ENCODE data around the gene GPR37.
A peak's percentile ranks its signal among the peaks of the same experiment; 100 is the strongest.

Gene GPR37

DNA sequence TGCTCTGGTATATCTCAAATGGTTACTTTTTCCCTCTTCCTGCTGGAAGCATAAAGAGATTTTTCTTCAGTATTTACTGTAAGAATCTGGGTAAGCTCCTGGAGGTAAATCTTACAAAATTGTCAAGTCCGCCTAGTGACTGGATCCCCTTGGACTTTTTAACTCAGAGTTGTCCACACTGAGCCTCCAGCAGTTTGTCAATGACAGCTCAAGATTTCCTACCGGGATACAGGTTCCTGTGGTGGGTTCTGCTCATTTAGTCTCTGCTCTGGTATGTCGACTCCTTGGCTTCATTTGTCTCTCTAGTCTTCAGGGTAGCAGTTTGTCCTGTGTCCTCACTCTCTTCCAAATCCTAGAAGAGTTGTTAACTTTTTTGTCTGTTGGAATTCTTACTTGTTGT, 27.0 kb downstream of the GPR37 start:
- FAIRE-seq: no peak

DNA sequence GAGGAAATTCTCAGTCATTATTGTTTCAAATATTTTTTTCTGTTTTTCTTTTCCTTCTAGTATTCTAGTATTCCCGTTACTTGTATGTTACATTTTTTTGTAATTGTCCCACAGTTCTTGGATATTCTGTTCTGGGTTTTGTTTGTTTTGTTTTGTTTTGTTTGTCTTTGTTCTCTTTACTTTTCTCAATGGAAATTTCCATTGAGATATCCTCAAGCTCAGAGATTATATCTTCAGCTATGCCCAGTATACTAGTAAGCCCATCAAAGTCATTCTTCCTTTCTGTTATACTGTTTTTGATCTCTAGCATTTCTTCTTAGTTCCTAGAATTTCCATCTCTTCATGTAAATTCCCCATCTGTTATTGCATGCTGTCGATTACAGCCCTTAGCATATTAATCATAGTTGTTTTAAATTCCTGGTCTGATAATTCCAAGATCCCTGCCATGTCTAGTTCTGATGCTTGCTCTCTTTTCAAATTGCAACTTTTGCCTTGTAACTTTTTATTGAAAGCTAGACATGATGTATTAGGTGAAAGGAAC, 27.8 kb downstream of the GPR37 start:
- no peak for FAIRE-seq
- no peak for DNase-seq (ENCODE audit: extremely low spot score, insufficient read length, low read depth)

More for the DNA sequence above, 27.0 kb downstream of the GPR37 start:
- DNase-seq (ENCODE audit: extremely low spot score, insufficient read length, low read depth): no peak

DNA sequence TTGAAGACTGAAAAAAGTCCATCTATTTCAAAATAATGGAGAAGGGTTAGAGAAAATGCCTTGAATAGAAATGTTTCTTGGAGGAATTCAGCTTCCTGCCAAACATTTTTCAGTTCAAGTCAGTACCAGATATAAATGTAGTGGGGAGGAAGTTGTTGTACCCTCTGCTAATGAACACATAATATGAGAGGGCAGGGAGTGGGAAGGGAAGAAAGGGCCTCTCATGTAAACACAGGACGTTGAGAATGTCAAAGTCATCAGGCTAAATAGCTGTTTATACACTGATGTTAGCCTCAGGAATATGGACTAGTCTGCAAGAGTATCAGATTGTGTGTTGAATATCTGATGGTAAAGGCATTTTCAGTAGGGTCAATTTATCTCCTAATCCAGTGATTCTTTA, 37.0 kb downstream of the GPR37 start:
- FAIRE-seq (no peak), DNase-seq (ENCODE audit: extremely low spot score, insufficient read length, low read depth) (no peak)

DNA sequence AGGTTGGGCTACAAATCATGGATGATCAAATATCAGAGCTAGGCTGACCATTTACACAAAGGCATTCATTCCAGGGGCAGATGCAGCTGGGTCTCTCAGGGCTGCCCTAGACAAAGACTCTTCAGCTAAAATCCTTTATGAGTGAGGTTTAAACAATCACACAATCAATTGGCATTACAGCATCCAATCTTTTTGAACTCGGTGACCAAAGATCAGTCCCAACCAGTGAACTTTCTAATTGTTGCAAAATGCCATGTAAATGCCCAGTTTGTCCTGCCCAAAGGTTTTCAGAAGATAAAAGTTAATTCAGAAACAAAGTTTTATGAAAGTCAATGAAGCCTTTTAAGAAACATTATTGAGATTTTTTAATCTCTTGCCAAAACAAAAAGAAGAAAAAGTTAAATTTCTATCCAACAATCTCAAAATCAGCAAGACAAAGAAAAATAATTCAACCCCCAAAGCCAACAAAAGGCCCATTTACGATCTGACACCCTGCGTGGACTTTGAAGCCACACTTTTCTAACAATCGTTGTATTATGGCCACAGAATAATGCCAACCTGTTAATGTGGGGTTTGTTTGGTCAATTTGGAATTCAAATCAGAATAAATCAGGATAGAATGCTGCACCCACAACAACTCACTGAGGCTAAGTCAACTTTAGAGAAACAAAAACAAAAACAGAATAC, 40.9 kb downstream of the GPR37 start:
- no peak for FAIRE-seq
- DNase-seq (ENCODE audit: extremely low spot score, insufficient read length, low read depth): no peak

DNA sequence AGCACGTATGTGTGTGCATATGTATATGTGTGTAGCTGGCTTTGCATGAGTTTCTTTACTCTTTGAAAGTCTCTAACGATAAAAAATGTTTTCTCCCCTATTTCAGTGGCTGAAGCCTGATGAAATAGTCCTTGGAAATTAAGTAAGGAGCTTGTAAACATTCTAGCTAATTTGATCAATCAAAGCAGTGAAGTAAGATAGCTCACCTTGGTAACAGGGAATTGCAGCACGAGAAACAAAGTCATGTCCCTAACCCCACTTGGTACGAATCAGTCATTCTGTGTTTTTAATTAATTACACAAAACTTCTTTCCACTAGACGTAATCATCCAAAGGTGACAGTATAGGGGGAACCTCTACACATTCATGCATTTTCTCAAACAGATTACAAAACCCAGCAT, 41.5 kb downstream of the GPR37 start:
- FAIRE-seq: no peak
- no peak for DNase-seq (ENCODE audit: extremely low spot score, insufficient read length, low read depth)

DNA sequence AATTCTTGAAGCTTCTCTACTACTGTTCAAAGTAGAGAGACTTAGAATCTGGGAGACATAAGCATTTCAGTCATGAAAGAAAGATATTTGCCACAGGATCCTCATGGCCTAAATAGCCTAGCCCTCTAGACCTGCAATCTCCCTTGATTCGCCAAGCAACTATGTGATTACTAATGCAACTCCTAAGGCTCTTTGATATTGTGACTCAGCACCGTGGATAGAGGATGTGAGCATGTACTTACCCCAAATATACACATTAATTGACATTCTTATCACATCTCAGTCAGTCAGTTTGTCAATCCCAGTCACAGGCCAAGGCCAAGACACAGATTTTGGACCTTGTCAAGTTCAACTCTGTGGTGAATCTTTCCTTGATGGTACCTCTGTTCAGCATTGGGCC, 42.6 kb downstream of the GPR37 start:
- DNase-seq (ENCODE audit: extremely low spot score, insufficient read length, low read depth) (no peak), FAIRE-seq (no peak)

DNA sequence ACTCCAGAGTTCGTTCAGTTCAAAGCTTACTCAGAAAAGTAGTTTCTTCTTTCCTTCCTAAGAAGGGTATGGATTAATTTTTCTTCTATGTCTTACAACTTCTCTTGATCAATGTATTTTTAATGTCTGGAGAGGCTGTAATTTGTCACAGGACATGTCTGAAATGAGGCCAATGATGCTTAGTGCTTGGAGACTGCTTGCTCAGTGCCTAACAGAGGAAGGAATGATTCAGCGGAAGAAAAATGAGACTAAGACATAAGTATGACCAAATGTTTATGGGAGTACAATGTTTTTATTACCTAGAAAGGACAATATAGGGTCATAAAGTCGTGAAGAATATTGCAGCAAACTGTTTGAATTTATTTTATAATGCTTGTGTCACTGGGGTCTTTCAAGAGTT, 43.3 kb downstream of the GPR37 start:
- FAIRE-seq (peak; percentile 12), DNase-seq (ENCODE audit: extremely low spot score, insufficient read length, low read depth) (no peak)

DNA sequence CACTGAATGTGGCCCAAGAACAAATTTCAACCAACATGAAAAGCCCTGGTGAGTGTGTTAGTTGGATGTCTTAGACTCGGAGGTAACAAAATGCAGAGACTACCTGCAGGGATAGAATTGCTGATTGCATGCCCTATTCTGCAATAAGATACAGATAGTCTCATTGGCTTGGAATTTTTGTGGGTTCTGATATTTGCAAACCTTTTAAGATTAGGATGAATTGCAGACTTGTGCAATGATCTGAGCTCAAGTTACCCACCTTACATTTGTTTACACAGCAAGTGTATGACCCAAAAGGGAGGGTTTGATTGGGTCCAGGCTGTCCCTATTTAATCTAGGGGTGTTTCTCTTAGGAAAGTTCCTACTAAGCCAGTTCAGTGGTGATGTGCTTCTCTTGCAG, 45.4 kb downstream of the GPR37 start:
- no peak for FAIRE-seq

DNA sequence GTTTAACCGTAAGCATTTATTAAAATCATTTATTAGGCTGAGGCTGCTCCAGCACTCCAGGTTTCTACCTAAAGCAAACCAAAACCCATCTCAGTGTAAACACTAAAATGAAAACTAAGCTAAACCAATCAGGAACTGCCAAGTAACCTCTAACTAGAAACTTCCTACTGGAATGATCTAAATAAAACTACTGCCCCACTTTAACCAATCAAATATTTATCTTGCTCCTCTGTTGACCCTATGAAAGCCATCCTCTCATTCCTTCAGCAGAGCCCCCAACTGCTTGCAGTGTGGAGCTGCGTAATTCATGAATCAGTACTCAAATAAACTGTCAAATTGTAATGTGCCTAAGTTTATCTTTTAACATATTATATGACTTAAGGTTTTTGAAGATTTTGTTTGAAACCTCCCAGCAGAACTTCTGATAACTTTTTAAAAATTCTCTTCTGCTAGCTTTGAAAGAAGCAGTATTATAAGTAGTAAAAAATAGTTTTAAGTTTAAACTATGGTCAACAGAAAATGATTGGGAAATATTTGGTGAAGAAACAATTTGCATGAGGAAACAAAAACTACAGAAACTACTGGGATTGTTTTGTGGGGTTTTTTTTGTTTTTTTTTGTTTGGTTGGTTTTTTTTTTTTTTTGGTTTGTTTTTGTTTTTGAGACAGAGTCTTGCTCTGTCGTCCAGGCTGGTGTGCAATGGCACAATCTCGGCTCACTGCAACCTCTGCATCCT, 47.4 kb downstream of the GPR37 start:
- no peak for DNase-seq (ENCODE audit: extremely low spot score, insufficient read length, low read depth)
- FAIRE-seq: no peak

More for the DNA sequence above, 45.4 kb downstream of the GPR37 start:
- DNase-seq (ENCODE audit: extremely low spot score, insufficient read length, low read depth): no peak

DNA sequence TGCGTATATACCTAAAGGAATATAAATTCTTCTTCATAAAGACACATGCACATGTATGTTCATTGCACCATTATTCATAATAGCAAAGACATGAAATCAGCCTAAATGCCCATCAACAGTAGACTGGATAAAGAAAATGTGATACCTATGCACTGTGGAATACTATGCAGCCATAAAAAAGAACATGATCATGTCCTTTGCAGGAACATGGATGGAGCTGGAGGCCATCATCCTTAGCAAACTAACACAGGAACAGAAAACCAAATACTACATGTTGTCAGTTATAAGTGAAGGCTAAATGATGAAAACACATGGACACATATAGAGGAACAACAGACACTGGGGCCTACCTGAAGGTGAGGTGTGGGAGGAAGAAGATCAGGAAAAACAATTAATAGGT, 48.7 kb downstream of the GPR37 start:
- FAIRE-seq (no peak), DNase-seq (ENCODE audit: extremely low spot score, insufficient read length, low read depth) (no peak)

DNA sequence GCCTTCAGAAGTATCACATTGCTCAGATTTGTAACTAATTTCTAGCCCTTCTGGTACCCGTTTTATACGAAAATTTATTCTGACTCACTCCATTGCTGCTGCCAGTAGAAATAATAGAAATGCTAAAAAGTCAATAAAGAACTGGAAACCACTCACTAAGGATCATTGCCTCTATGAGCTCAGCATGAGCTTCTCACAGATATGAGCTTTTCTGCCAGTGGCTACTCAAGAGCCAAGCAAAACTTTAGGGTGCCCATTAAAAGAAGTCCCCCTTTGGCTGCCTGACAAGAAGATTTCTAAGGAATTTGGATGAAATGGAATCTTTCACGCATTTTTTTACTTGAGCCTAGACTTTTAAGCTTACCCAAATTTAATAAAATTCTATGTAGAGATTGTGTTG, 52.5 kb downstream of the GPR37 start:
- DNase-seq (ENCODE audit: extremely low spot score, insufficient read length, low read depth) (no peak), FAIRE-seq (no peak)

DNA sequence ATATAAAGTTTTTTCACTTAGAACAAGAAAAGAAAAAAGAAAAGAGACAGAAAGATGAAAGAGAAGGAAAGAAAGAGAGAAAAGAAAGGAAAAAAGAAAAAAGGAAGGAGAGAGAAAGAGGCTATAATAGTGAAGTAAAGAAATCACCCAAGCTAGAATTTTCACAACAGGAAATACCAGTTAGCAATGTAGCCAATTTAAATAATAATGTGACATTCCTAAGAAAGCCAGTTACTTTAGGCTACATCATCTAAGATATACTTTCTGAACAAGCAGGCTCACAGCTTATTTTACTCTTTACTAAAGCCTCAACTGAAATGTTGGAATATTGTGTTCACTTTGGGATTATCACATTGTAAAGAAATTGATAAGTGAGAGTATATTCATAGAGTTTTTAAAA, 53.6 kb downstream of the GPR37 start:
- DNase-seq (ENCODE audit: extremely low spot score, insufficient read length, low read depth) (no peak), FAIRE-seq (no peak)

DNA sequence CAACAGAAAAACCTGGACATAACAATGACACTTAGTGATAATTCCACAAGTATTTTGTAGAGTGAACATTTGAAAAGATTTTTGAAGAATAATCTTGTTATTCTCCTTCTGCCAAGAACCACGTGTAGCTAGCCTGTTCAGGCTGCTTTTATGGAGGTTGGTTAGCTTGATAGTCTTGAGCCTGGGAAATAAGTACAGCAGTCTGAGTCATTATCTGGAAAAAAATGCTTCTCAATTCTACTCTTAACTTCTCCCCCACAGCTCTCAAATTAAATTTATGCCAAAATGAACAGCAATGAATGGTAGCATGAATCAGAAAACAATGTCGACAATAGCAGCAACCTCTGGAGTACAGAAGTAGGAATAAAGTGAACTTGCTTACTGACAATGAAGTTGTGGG, 63.2 kb downstream of the GPR37 start:
- DNase-seq (ENCODE audit: extremely low spot score, insufficient read length, low read depth): no peak
- no peak for FAIRE-seq

DNA sequence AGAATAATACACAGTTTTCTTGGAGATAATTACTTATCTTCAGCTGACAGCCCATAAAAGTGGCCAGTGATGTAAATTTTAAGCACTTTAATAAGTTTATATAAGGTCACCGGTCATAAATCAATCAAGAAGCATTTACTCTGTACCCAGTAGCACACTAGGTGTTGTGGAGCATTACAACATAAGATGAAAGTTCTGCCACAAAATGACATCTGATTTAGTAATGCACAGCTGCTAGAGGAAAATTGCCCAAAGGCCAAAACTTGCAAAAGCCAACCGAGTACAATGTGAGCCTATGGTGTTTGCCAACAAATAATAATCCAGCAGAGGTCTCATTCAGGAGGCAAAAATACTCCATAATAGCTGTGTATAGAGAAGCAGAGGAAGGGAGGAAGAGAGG, 63.6 kb downstream of the GPR37 start:
- no peak for FAIRE-seq

DNA sequence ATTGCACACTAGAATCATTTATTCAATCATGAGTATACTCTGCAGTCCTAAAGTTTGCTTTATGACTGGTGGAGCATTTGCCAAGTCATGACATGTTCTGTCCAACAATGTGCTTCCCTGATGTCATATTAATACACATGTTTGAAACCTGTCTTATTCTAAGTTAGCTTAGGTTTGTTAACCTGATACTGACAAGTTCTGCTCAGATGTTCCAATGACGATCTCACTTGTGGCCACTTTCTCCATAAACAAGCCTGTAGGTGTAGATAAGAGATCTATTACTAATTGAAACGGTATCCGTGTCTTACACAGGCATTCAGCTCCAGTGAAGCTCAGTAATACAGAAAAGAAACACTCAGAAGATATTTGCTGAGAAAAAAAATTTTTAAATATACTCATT, 64.9 kb downstream of the GPR37 start:
- no peak for FAIRE-seq
- no peak for DNase-seq (ENCODE audit: extremely low spot score, insufficient read length, low read depth)

More for the DNA sequence above, 63.6 kb downstream of the GPR37 start:
- DNase-seq (ENCODE audit: extremely low spot score, insufficient read length, low read depth): no peak

DNA sequence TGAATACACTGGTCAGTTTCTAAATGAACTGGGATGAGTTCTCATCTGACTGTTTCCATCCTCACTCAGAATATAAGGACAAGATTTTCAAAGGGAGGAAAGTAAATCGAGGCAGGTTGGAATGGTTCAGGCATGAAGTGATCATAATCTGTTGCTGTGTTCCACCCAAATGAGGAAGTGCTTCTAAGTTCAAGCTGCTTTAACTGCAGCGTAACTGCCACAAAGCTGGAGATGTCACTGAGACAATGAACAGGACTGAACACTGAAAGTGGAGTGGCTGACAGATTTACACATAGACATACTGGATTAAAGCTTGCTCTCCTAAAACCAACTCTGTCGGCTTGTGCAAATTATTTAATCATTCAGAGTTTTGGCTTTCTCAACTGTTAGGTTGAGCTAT, 66.6 kb downstream of the GPR37 start:
- DNase-seq (ENCODE audit: extremely low spot score, insufficient read length, low read depth) (no peak), FAIRE-seq (no peak)

DNA sequence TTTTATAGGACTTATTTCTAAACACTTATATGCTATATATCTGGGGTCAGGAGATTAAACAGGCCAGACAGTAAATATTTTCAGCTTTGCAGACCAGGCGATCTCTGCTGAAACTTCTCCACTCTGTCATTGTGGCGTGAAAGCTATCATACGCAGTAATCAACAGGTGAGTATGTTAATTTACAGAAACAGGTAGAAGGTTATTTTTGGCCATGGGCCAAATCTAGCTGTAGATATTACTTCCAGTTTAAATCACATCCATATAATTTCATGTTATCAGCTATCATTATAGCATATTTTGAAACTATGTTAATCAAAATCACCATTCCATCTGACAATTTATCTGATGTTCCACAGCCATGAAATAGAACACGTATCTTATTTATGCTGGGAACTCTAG, 67.8 kb downstream of the GPR37 start:
- DNase-seq (ENCODE audit: extremely low spot score, insufficient read length, low read depth): no peak
- no peak for FAIRE-seq

All from GM18507 (cell line).